Right cardiac atrium (tissue), 5 donors: ENCODE measurements around the gene HESX1. TPM values are rescaled to one million over a fixed set of nuclear protein-coding genes. Genes with fewer than 3 reads are reported as not detected.

Source experiments
- ATAC-seq, 2 donors: fragments of 200-7000 bp; cut with Tn5 transposase; one replicate each; pipeline versions ENCODE4 v1.8.0 to v1.9.1; 2020; ENCODE audit warnings: moderate library complexity in 2 of 2, mild to moderate bottlenecking in 1 of 2
- DNase-seq, 3 donors: peaks; one replicate each; pipeline ENCODE4 v3.0.0-alpha.2; 2020
- H3K27ac ChIP-seq: one replicate; pipeline ENCODE4 v1.5.1; 2013; ENCODE audit warnings: mild to moderate bottlenecking, low read length, control low read depth, moderate library complexity
- H3K27me3 ChIP-seq: one replicate; pipeline ENCODE4 v1.6.1; 2013; ENCODE audit not compliant: control insufficient read depth, insufficient read depth
- H3K4me1 ChIP-seq: one replicate; pipeline ENCODE4 v1.6.1; 2013; ENCODE audit warnings: low read length; ENCODE audit not compliant: control insufficient read depth, insufficient read depth
- H3K4me3 ChIP-seq: one replicate; pipeline ENCODE4 v1.5.1; 2013; ENCODE audit warnings: low read length, control low read depth
- H3K9me3 ChIP-seq: one replicate; pipeline ENCODE4 v1.6.1; 2013; ENCODE audit warnings: low read length; ENCODE audit not compliant: control insufficient read depth
- WGBS: extraction: QIAGEN DNeasy Blood & Tissue Kit; methylation state at CpG from one replicate; pipeline ENCODE4 v1.1.7; 2013; 5-methylcytosine and 5-hydroxymethylcytosine counted together
- intact Hi-C, 4 donors: fragments of 100-400 bp; cut with DNase I; formaldehyde crosslinking; loops; one replicate each; pipeline versions ENCODE4 v1.11.0 to v1.14.0; 2022 to 2023
- long read RNA-seq, 4 donors: library from polyadenylated mRNA; unstranded; transcript quantifications; one replicate each; pipeline ENCODE4 v2.0.0, GENCODE V29; 2020 to 2021
- polyA plus RNA-seq: library from polyadenylated mRNA; stranded (reverse); fragments of 200-250 nt; gene quantifications from one replicate; pipeline ENCODE4 v1.2.3, GENCODE V29; 2013
- total RNA-seq, 4 donors: library from RNA; stranded (reverse); fragmentation: NEBNext Ultra II Directional; extraction: Animal tissue kit (Norgen Biotek cat#: 25700); gene quantifications; one replicate each; pipeline ENCODE4 v1.2.1, GENCODE V29; 2021
- donor health status: healthy with polysubstance abuse.
- donor health status: DM: no; HTN: yes; CAD: no.
- donor health status: DM: no; HTN: no; CAD: no.
- donor health status: DM: no; HTN: yes; CAD: no; lungs with severe emphysema.
- donor health status: DM: yes; HTN: yes; CAD: no.

The HESX1 gene
- total RNA-seq (under 1 TPM in 2 of 4 donors, not detected in 2; 0.34 to 0.38 TPM), polyA plus RNA-seq (0.63 TPM)
- long read RNA-seq, donor 1 = 0 reads
- long read RNA-seq, donor 2 = 0 reads
- long read RNA-seq, donor 3 = 0 reads
- long read RNA-seq, donor 4, partial matches to known transcripts = 0 of 1 reads
- long read RNA-seq, donor 4, other reads (novel, unspliced or antisense) = 1 of 1 reads

DNA sequence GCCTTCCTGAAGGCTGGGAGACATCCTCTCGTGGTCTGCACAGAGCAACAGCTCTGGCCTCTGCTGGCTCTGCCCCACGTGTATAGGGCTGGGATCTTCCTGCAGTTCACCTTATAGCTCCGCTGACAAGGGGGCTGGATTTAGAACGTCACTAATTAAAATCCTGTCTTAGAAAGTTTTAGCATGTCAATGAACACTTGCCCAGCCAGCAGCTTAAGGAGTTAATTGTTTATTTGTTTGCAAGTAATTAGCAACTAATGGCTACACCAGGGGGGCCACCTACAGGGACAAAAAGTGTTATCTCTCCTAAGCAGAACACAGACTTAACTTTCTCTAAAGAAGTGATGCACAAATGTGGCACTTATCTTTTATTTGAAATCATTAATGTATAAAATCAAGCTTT is at the start of gene HESX1:
Gene HESX1, minus strand, starts transcription at position 84 of the 403 bp plus-strand sequence. Its CDS starts 60 bp downstream, at position 24.
- no peak for ATAC-seq
- DNase-seq = no peak
- intact Hi-C loops = no loop called here
- Histone ChIP-seq H3K4me3 (no peak within 1 kb of the TSS), H3K27ac (no peak within 1 kb of the TSS), H3K27me3 (no peaks in the 10 kb centered on the region), H3K4me1 (no peaks in the 10 kb centered on the region), H3K9me3 (no peaks in the 10 kb centered on the region)
- WGBS = 58% methylated on average over 4 of the region's 4 CpGs

DNA sequence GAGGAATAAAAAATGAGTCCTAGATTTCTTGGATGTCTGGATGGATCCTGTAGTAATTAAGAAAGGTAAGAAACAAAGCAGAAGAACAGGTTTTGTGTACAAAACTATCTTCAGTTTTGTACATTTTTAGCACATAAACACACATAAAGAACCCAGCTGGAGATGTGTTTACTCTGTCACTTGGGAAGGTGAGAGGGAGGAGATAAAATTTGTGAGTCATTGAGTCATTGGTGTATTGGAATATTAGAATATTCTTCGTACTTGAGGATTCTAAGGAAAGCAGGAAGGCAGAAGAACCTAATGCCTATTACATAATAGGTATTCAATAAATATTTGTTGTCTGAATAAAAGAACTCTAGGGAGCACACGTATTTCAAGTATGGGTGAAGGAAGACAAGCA is 45.2 kb upstream of the HESX1 start:
- intact Hi-C loops = no loop called here
- no peak for DNase-seq

DNA sequence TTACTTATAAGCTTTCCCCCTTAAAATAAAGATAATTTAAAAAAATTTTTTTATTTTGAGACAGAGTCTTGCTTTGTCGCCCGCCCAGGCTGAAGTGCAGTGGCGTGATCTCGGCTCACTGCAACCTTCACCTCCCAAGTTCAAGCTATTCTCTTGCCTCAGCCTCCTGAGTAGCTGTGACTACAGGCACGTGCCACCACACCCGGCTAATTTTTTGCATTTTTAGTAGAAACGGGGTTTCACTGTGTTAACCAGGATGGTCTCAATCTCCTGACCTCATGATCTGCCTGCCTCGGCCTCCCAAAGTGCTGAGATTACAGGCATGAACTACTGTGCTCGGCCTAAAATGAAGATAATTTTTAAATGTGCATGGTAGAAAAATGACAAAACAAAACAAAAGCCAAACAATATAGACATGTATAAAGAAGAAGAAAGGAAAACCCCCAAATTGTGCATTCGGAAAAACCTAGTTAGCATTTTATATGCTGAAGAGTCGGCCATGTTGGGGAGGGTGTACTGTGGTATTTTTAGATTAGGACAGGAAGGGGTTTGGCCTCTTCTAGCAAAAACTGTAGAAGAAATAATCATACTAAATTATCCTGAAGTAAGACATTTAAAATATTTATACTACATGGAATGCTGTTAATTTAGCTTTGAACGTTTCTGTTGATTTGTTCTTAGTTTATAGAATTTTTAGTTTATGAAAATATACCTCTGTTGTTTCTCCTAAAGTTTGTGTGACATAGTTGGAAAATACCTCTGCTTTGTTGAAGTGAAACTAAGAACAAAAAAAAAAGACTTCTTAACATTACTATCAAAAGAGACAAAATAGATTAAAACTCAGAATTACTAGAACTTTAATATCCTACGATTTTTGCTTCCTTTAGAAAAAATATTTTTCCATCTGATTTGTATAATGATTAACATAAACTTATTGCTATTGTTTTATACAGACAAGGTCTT is 35.1 kb upstream of the HESX1 start:
- H3K27me3 ChIP-seq = no peaks in the 10 kb centered on the region
- 89% methylated on average over 13 of the region's 13 CpGs for WGBS
- no peak overlapping the region for H3K27ac ChIP-seq
- H3K4me3 ChIP-seq = no peak overlapping the region
- DNase-seq = no peak
- no peak for ATAC-seq
- H3K4me1 ChIP-seq = no peaks in the 10 kb centered on the region
- no peaks in the 10 kb centered on the region for H3K9me3 ChIP-seq
- intact Hi-C loops = no loop called here

More for the DNA sequence above, 45.2 kb upstream of the HESX1 start:
- no peak overlapping the region for H3K4me3 ChIP-seq
- H3K9me3 ChIP-seq = no peaks in the 10 kb centered on the region
- H3K27me3 ChIP-seq = no peaks in the 10 kb centered on the region
- WGBS = 85% methylated on average over 2 of the region's 2 CpGs
- no peak overlapping the region for H3K27ac ChIP-seq
- no peak for ATAC-seq
- no peaks in the 10 kb centered on the region for H3K4me1 ChIP-seq

DNA sequence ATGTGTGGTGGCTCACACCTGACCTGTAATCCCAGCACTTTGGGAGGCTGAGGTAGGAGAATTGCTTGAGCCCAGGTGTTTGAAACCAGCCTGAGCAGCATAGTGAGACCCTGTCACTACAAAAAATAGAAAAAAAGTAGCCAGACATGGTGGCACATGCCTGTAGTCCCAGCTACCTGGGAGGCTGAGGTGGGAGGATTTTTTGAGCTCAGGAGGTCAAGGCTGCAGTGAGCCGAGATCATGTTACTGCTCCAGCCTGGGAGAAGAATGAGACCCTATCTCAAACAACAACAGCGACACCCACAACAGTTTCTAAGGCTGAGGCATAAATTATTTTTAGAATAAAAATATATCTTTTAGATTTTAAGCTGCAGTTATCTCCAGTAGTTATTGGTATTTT is 34.0 kb upstream of the HESX1 start:
- H3K27ac ChIP-seq = no peak overlapping the region
- DNase-seq (no peak), ATAC-seq (no peak)
- no peaks in the 10 kb centered on the region for H3K4me1 ChIP-seq
- intact Hi-C loops = no loop called here
- no peaks in the 10 kb centered on the region for H3K27me3 ChIP-seq
- WGBS = 93% methylated on average over 2 of the region's 2 CpGs
- no peaks in the 10 kb centered on the region for H3K9me3 ChIP-seq
- H3K4me3 ChIP-seq = no peak overlapping the region

DNA sequence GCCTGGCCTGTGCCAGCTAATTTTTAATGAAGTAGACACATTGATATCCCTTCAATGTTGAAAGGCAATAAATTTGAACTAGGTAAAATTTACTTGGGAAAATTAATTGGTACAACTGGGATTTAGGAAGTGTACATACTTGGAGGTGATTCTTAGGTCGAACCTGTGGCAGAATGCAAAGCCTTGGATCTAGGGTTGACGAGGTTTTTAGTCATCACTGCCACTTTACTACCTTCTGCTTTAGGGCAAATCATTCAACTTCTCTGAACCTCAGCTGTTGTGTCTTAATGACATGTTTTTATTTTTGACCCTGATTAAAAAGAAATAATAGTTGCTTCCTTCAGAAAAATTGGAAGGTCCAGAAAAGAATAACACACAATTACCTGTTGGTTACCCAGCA is 30.2 kb upstream of the HESX1 start:
- DNase-seq (no peak), ATAC-seq (no peak)
- H3K27me3 ChIP-seq = no peaks in the 10 kb centered on the region
- no peaks in the 10 kb centered on the region for H3K9me3 ChIP-seq
- no peak overlapping the region for H3K4me3 ChIP-seq
- H3K27ac ChIP-seq = no peak overlapping the region
- H3K4me1 ChIP-seq = no peaks in the 10 kb centered on the region
- intact Hi-C loops = no loop called here
- 81% methylated on average over 2 of the region's 2 CpGs for WGBS

DNA sequence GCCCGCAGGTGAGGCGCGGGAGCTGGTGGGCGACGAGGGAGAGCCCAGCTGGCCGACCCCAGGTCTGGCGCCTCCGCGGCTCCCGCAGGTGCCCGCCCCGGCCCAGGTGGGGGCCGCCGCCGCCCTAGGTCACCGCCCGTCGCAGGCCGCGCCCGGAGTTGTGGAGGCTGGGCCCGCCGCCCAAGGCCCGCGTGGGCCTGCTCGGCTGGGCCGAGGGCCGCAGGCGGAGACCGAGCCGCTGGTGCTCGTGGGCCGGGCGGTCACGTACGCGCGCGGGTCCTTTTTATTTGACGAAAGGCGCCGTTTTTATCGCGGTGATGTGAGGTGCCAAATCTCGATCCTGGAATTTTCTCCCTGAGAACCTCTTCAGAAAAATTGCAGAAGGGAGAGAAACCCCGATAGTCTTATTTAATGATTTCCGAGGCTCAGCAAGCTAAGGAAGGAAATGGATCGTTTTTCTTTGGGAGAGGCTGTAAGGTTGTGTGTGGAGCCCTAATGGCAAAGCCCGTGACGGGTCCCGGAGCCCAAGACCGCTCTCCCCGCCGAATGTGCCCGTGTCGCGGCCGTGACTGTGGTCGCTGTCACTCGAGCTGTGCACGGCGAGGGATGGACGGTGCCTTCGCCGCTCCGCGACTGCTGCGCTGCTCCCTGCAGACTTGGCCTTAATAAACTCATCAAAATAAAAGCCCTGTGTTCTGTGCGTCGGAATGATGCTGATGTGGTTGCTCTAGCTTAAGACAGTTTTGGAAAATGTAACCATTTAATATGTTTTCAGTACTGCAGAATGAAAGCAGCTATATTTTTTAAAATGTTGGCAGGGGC is 28.4 kb upstream of the HESX1 start:
- Histone ChIP-seq H3K27ac (peak overlapping the region; percentile 73), H3K4me3 (peak overlapping the region; percentile 73), H3K4me1 (no peaks in the 10 kb centered on the region), H3K9me3 (no peaks in the 10 kb centered on the region), H3K27me3 (no peaks in the 10 kb centered on the region)
- ATAC-seq = peak; percentile 71 to 73
- under 1% methylated on average over 70 of the region's 70 CpGs for WGBS
- peak; percentile 53 to 83 (median 78) for DNase-seq
- intact Hi-C loops = loop anchor here in 3 of 4 donors (5.0 to 10.0 kb wide), 3 partner anchors 126 to 233 kb away; no protein-coding TSS in a partner anchor

DNA sequence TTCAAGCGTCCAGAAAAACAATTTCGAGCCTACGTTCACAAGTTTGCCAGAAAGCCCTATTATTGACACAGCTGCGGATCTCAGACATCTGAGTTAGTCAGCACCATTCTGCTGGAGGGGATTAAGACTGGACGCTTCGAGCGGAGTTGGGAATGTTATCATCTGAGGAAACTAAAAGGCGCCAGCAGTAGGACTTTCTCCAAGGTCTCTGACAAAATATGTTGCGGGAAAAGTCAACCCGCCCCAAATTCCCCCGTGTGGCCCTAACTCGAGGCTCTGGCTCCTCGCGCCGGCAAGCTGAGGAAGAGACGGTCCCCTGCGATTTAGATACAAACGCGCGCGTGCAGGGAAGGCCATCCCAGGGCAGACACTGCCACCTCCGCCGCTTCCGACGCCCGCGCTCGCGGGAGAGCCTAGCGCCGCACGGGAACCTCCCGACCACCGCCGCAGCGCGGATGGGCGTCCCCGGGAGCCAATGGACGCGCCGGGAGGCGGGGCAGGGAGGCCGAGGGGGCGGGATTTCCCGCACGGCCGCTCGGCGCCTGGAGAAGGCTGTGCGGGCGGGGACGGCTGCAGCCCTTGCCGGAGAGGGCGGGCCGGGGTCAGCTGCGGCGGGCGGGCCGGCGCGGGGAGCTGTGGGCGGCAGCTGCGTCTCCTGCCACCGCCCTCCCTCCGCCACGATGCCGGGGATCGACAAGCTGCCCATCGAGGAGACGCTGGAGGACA is 27.6 kb upstream of the HESX1 start, which contains the start of gene APPL1:
Gene APPL1, plus strand, starts transcription at position 526 of the 726 bp plus-strand sequence. Its CDS starts 155 bp downstream, at position 681.
- intact Hi-C loops = loop anchor here in 3 of 4 donors (5.0 to 10.0 kb wide), 3 partner anchors 125 to 233 kb away; no protein-coding TSS in a partner anchor
- Histone ChIP-seq H3K27ac (peak within 1 kb of the TSS; percentile 97), H3K27me3 (no peaks in the 10 kb centered on the region), H3K9me3 (no peaks in the 10 kb centered on the region), H3K4me1 (no peaks in the 10 kb centered on the region), H3K4me3 (peak within 1 kb of the TSS; percentile 73)
- DNase-seq = peak; percentile 94 to 98 (median 97)
- under 1% methylated on average over 71 of the region's 71 CpGs for WGBS
- peak; percentile 99 for ATAC-seq

DNA sequence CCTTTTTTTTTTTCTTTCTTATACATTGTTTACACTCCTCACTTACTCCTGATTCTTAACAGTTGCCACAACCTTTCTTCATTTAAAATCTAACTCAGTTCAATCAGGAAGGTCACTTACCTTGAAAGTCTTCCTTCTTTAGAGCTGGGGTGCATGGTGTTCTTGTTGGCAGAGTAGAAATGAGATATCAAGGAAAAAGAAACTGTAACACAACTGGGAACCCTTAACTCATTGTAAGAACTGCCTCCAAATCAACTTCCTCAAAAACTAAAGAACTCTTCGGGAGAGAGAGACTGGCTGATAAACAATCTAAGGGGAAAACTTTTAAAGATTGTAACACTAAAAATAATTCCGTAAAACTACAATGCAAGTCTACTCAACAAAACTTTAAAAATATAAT is 26.4 kb upstream of the HESX1 start:
- Histone ChIP-seq H3K27me3 (no peaks in the 10 kb centered on the region), H3K9me3 (no peaks in the 10 kb centered on the region), H3K27ac (no peak overlapping the region), H3K4me1 (no peaks in the 10 kb centered on the region), H3K4me3 (no peak overlapping the region)
- intact Hi-C loops = loop anchor here in 3 of 4 donors (5.0 to 10.0 kb wide), 3 partner anchors 124 to 231 kb away; no protein-coding TSS in a partner anchor
- ATAC-seq = no peak
- DNase-seq = no peak
- WGBS = 47% methylated on average over 2 of the region's 2 CpGs

DNA sequence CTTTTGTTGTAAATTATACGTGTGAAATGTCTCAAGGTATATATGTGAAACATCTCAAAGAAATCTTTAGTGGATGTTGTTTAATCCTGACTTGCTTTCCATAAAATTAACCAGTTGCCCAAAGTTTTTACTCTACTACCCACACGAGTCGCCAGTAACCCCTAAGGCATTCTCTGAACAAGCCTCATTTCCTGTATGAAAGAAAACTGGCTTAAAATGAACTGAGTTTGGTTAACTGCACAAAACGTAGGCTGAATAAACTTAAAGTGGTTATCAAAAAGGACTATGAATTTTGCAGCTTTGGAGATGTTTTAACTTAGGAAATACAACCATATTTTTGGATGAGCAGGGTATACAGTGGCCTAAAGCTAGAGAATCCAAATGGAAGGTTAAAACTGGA is 25.1 kb upstream of the HESX1 start:
- intact Hi-C loops = loop anchor here in 3 of 4 donors (5.0 to 10.0 kb wide), 3 partner anchors 123 to 230 kb away; no protein-coding TSS in a partner anchor
- Histone ChIP-seq H3K4me1 (no peaks in the 10 kb centered on the region), H3K27me3 (no peaks in the 10 kb centered on the region), H3K27ac (no peak overlapping the region), H3K9me3 (no peaks in the 10 kb centered on the region), H3K4me3 (no peak overlapping the region)
- WGBS = 61% methylated on average over 4 of the region's 4 CpGs
- DNase-seq (no peak), ATAC-seq (no peak)

DNA sequence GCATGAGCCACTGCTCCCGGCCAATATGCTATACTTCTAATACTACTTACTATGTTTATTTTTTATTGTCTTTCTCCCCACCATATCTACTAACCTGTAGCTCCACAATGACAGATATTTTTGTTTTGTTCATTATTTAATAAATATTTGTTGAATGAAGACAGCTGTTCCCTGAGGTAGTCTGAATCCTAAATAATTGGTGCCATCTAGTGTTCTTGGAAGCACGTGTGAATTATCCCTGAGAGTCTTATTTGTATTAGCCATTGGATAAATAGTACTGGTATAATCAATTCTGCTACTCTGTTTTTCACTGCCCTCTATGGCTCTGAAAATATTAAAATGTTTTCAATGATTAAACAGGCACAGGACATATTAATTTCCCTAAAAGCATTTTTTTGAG is 22.1 kb upstream of the HESX1 start:
- WGBS = 54% methylated on average over 2 of the region's 2 CpGs
- intact Hi-C loops = loop anchor here in 1 of 4 donors (5.0 to 10.0 kb wide), 2 partner anchors 120 to 227 kb away; no protein-coding TSS in a partner anchor
- Histone ChIP-seq H3K4me3 (no peak overlapping the region), H3K4me1 (no peaks in the 10 kb centered on the region), H3K27me3 (no peaks in the 10 kb centered on the region), H3K27ac (no peak overlapping the region), H3K9me3 (no peaks in the 10 kb centered on the region)
- DNase-seq (no peak), ATAC-seq (no peak)
